ENCODE measurements around the gene ZC3H4. TPM values are rescaled to one million over a fixed set of nuclear protein-coding genes. Genes with fewer than 3 reads are reported as not detected.
A peak's percentile ranks its signal among the peaks of the same experiment; 100 is the strongest.
"Not testable (repeated sequence)": the region's sequence is repeated elsewhere in the genome, so short reads cannot be mapped to it uniquely, and the experiment has no call there.

The ZC3H4 gene
- total RNA-seq, 2 experiments from 2014 or later, result 99.5 to 115 TPM

GRCh38 chr19:47146920-47147319 is 33.3 kb upstream of the ZC3H4 start:
- Mint-ChIP-seq H3K27me3 (no peaks in the 10 kb centered on the region), H3K36me3 (ENCODE audit: low read depth) (peaks cover 76% of the 10 kb centered on the region), H3K27ac (peak overlapping the region; percentile 86), H3K4me3 (no peak overlapping the region), H3K4me1 (peaks cover 67% of the 10 kb centered on the region), H3K9me3 (no peaks in the 10 kb centered on the region)
- ChIA-PET POLR2A (no interaction called here), CTCF (interaction anchor here (0.6 to 4.6 kb wide), 7 partner anchors 11 to 560 kb away, joined by 3 to 31 read pairs (median 4); partner anchors contain the start of gene SAE1)
- no peak for DNase-seq

- Mint-ChIP-seq H3K36me3 (ENCODE audit: low read depth) (peaks cover 72% of the 10 kb centered on the region), H3K27me3 (no peaks in the 10 kb centered on the region), H3K4me1 (peaks cover 64% of the 10 kb centered on the region), H3K4me3 (peak overlapping the region; percentile 28), H3K27ac (peak overlapping the region; percentile 86), H3K9me3 (no peaks in the 10 kb centered on the region)
- POLR2A ChIA-PET, result interaction anchor here (0.8 kb wide), 1 partner anchor 98 kb away, joined by 4 read pairs; no protein-coding TSS in a partner anchor
- peak; percentile 39 for DNase-seq
- CTCF ChIA-PET, result interaction anchor here (0.5 to 4.6 kb wide), 12 partner anchors 12 to 1432 kb away, joined by 3 to 24 read pairs (median 4); partner anchors contain the start of gene SAE1
Observed at GRCh38 chr19:47145639-47146486, 32.3 kb upstream of the ZC3H4 start.

GRCh38 chr19:47144630-47145029 is 31.1 kb upstream of the ZC3H4 start:
- Mint-ChIP-seq H3K36me3 (ENCODE audit: low read depth) (peaks cover 62% of the 10 kb centered on the region), H3K27me3 (no peaks in the 10 kb centered on the region), H3K4me1 (peaks cover 55% of the 10 kb centered on the region), H3K9me3 (no peaks in the 10 kb centered on the region), H3K27ac (no peak overlapping the region), H3K4me3 (no peak overlapping the region)
- ChIA-PET CTCF (interaction anchor here (1.4 to 4.6 kb wide), 3 partner anchors 12 to 100 kb away, joined by 3 to 24 read pairs (median 16); partner anchors contain the start of gene SAE1), POLR2A (interaction anchor here (0.6 kb wide), 1 partner anchor 215 kb away, joined by 10 read pairs; no protein-coding TSS in a partner anchor)
- DNase-seq, result no peak

GRCh38 chr19:47143322-47144073 is 29.9 kb upstream of the ZC3H4 start:
- no peak overlapping the region for H3K4me3 Mint-ChIP-seq
- no peaks in the 10 kb centered on the region for H3K27me3 Mint-ChIP-seq
- peaks cover 59% of the 10 kb centered on the region for H3K36me3 Mint-ChIP-seq (ENCODE audit: low read depth)
- H3K9me3 Mint-ChIP-seq, result no peaks in the 10 kb centered on the region
- H3K27ac Mint-ChIP-seq, result peak overlapping the region; percentile 32
- ChIA-PET POLR2A (no interaction called here), CTCF (interaction anchor here (0.5 to 4.6 kb wide), 7 partner anchors 11 to 124 kb away, joined by 3 to 24 read pairs (median 5); partner anchors contain the start of genes NPAS1 and SAE1)
- peaks cover 53% of the 10 kb centered on the region for H3K4me1 Mint-ChIP-seq
- DNase-seq, result no peak

- ChIA-PET POLR2A (no interaction called here), CTCF (interaction anchor here (1.0 to 4.6 kb wide), 6 partner anchors 8 to 104 kb away, joined by 3 to 24 read pairs (median 6); partner anchors contain the start of gene SAE1)
- H3K36me3 Mint-ChIP-seq (ENCODE audit: low read depth), result peaks cover 53% of the 10 kb centered on the region
- H3K9me3 Mint-ChIP-seq, result no peaks in the 10 kb centered on the region
- no peak for DNase-seq
- peaks cover 50% of the 10 kb centered on the region for H3K4me1 Mint-ChIP-seq
- peak overlapping the region; percentile 25 for H3K27ac Mint-ChIP-seq
- H3K4me3 Mint-ChIP-seq, result no peak overlapping the region
- no peaks in the 10 kb centered on the region for H3K27me3 Mint-ChIP-seq
Observed at GRCh38 chr19:47142779-47143178, 29.2 kb upstream of the ZC3H4 start.

GRCh38 chr19:47141695-47142094 is 28.1 kb upstream of the ZC3H4 start:
- peaks cover 50% of the 10 kb centered on the region for H3K36me3 Mint-ChIP-seq (ENCODE audit: low read depth)
- no peaks in the 10 kb centered on the region for H3K27me3 Mint-ChIP-seq
- CTCF ChIA-PET, result interaction anchor here (1.8 kb wide), 1 partner anchor 9 kb away, joined by 5 read pairs; no protein-coding TSS in a partner anchor
- no peak overlapping the region for H3K27ac Mint-ChIP-seq
- DNase-seq, result no peak
- H3K4me1 Mint-ChIP-seq, result peaks cover 47% of the 10 kb centered on the region
- POLR2A ChIA-PET, result no interaction called here
- no peaks in the 10 kb centered on the region for H3K9me3 Mint-ChIP-seq
- no peak overlapping the region for H3K4me3 Mint-ChIP-seq

- H3K4me3 Mint-ChIP-seq, POLR2A ChIA-PET, DNase-seq, H3K27ac Mint-ChIP-seq, H3K9me3 Mint-ChIP-seq, H3K27me3 Mint-ChIP-seq: not testable (repeated sequence)
- CTCF ChIA-PET, result interaction anchor here (1.8 kb wide), 1 partner anchor 9 kb away, joined by 5 read pairs; no protein-coding TSS in a partner anchor
- Mint-ChIP-seq H3K36me3 (ENCODE audit: low read depth) (peaks cover 46% of the 10 kb centered on the region), H3K4me1 (peaks cover 43% of the 10 kb centered on the region)
Observed at GRCh38 chr19:47141252-47141651, 27.7 kb upstream of the ZC3H4 start.

GRCh38 chr19:47135156-47135555 is 21.6 kb upstream of the ZC3H4 start:
- Mint-ChIP-seq H3K4me3 (no peak overlapping the region), H3K36me3 (ENCODE audit: low read depth) (peaks cover 50% of the 10 kb centered on the region), H3K27me3 (no peaks in the 10 kb centered on the region), H3K9me3 (peaks cover 3% of the 10 kb centered on the region), H3K4me1 (peaks cover 61% of the 10 kb centered on the region), H3K27ac (no peak overlapping the region)
- DNase-seq, result no peak
- CTCF ChIA-PET, result interaction anchor here (0.8 kb wide), 1 partner anchor 15 kb away, joined by 3 read pairs; no protein-coding TSS in a partner anchor
- POLR2A ChIA-PET, result no interaction called here

- peak overlapping the region; percentile 39 for H3K27ac Mint-ChIP-seq
- H3K27me3 Mint-ChIP-seq, result no peaks in the 10 kb centered on the region
- no peak overlapping the region for H3K4me3 Mint-ChIP-seq
- peaks cover 50% of the 10 kb centered on the region for H3K36me3 Mint-ChIP-seq (ENCODE audit: low read depth)
- peaks cover 3% of the 10 kb centered on the region for H3K9me3 Mint-ChIP-seq
- peaks cover 61% of the 10 kb centered on the region for H3K4me1 Mint-ChIP-seq
- ChIA-PET CTCF (no interaction called here), POLR2A (no interaction called here)
- no peak for DNase-seq
Observed at GRCh38 chr19:47134545-47134944, 21.0 kb upstream of the ZC3H4 start.

GRCh38 chr19:47133021-47133471 is 19.5 kb upstream of the ZC3H4 start:
- ChIA-PET POLR2A (no interaction called here), CTCF (interaction anchor here (0.9 to 3.4 kb wide), 5 partner anchors 12 to 111 kb away, joined by 3 to 24 read pairs (median 9); no protein-coding TSS in a partner anchor)
- DNase-seq, result no peak
- peak overlapping the region; percentile 99 for H3K4me3 Mint-ChIP-seq
- H3K36me3 Mint-ChIP-seq (ENCODE audit: low read depth), result peaks cover 42% of the 10 kb centered on the region
- H3K27me3 Mint-ChIP-seq, result no peaks in the 10 kb centered on the region
- H3K4me1 Mint-ChIP-seq, result peaks cover 53% of the 10 kb centered on the region
- peak overlapping the region; percentile 28 for H3K27ac Mint-ChIP-seq
- H3K9me3 Mint-ChIP-seq, result peaks cover 3% of the 10 kb centered on the region

- H3K27ac Mint-ChIP-seq, result peak overlapping the region; percentile 54
- H3K36me3 Mint-ChIP-seq (ENCODE audit: low read depth), result peaks cover 42% of the 10 kb centered on the region
- peaks cover 3% of the 10 kb centered on the region for H3K9me3 Mint-ChIP-seq
- peaks cover 53% of the 10 kb centered on the region for H3K4me1 Mint-ChIP-seq
- no peak for DNase-seq
- ChIA-PET CTCF (interaction anchor here (0.6 to 3.4 kb wide), 12 partner anchors 10 to 282 kb away, joined by 3 to 24 read pairs (median 6); partner anchors contain the start of gene ZC3H4), POLR2A (interaction anchor here (0.6 kb wide), 2 partner anchors 76 to 227 kb away, joined by 3 read pairs; no protein-coding TSS in a partner anchor)
- H3K4me3 Mint-ChIP-seq, result peak overlapping the region; percentile 99
- no peaks in the 10 kb centered on the region for H3K27me3 Mint-ChIP-seq
Observed at GRCh38 chr19:47132194-47132852, 18.7 kb upstream of the ZC3H4 start.
